GM23338 (cell line): ENCODE results near the gene CHCHD6. TPM values are rescaled to one million over a fixed set of nuclear protein-coding genes. Genes with fewer than 3 reads are reported as not detected.

Experiments
- ATAC-seq: fragments of 200-7000 bp; cut with Tn5 transposase; 3 replicates; pipeline ENCODE4 v1.9.1; 2020
- DNase-seq: peaks from one replicate; pipeline ENCODE4 v3.0.0-alpha.2; 2015; ENCODE audit warnings: low spot score
- H2AFZ ChIP-seq: fragments of 200-600 bp; sonication (generic); 2 replicates; pipeline ENCODE4 v1.8.0; 2016; ENCODE audit warnings: antibody characterized with exemption, mild to moderate bottlenecking, moderate library complexity
- H3F3A ChIP-seq: fragments of 200-600 bp; sonication (generic); replicated peaks from 2 replicates; pipeline ENCODE4 v1.8.0; 2017; ENCODE audit warnings: antibody characterized with exemption, mixed run types, low read depth
- H3K27ac ChIP-seq: fragments of 200-600 bp; sonication (generic); 2 replicates; pipeline ENCODE4 v1.6.1; 2016; ENCODE audit warnings: low read depth
- H3K27me3 ChIP-seq: fragments of 200-600 bp; sonication (generic); 2 replicates; pipeline ENCODE4 v1.8.0; 2016; ENCODE audit warnings: mild to moderate bottlenecking, mixed run types, moderate library complexity; ENCODE audit not compliant: insufficient read depth
- H3K36me3 ChIP-seq: fragments of 200-600 bp; sonication (generic); 2 replicates; pipeline ENCODE4 v1.8.0; 2016; ENCODE audit warnings: mild to moderate bottlenecking; ENCODE audit not compliant: insufficient read depth
- H3K4me1 ChIP-seq: fragments of 200-600 bp; sonication (generic); 2 replicates; pipeline ENCODE4 v1.8.0; 2016; ENCODE audit warnings: mild to moderate bottlenecking, moderate library complexity; ENCODE audit not compliant: insufficient read depth
- H3K4me2 ChIP-seq: fragments of 200-600 bp; sonication (generic); 2 replicates; pipeline ENCODE4 v1.7.1; 2017; ENCODE audit warnings: mixed run types
- H3K4me3 ChIP-seq: fragments of 200-600 bp; sonication (generic); 2 replicates; pipeline ENCODE4 v1.6.1; 2016; ENCODE audit warnings: mixed run types
- H3K79me2 ChIP-seq: fragments of 200-600 bp; sonication (generic); replicated peaks from 2 replicates; pipeline ENCODE4 v1.8.0; 2017; ENCODE audit warnings: mild to moderate bottlenecking; ENCODE audit not compliant: insufficient read depth
- H3K9me2 ChIP-seq: fragments of 200-600 bp; sonication (generic); 2 replicates; pipeline ENCODE4 v1.8.0; 2017; ENCODE audit not compliant: insufficient read depth
- H4K20me1 ChIP-seq: fragments of 200-600 bp; sonication (generic); replicated peaks from 2 replicates; pipeline ENCODE4 v1.8.0; 2017; ENCODE audit warnings: mild to moderate bottlenecking; ENCODE audit not compliant: insufficient read depth
- H3K27ac Mint-ChIP-seq: 2 replicates; pipeline ENCODE4 v1.8.0; 2020; ENCODE audit warnings: inconsistent platforms, mild to moderate bottlenecking, moderate library complexity, mixed read lengths
- H3K27me3 Mint-ChIP-seq: 3 replicates; pipeline ENCODE4 v1.8.0; 2022; ENCODE audit warnings: low read depth, mild to moderate bottlenecking, moderate library complexity, mixed read lengths, inconsistent platforms; ENCODE audit not compliant: insufficient read depth, poor library complexity
- H3K36me3 Mint-ChIP-seq: 3 replicates; pipeline ENCODE4 v1.8.0; 2021; ENCODE audit warnings: low read depth, mild to moderate bottlenecking, inconsistent platforms, moderate library complexity, mixed read lengths
- H3K4me1 Mint-ChIP-seq: 3 replicates; pipeline ENCODE4 v1.8.0; 2020; ENCODE audit warnings: mild to moderate bottlenecking, inconsistent platforms, mixed read lengths
- H3K4me3 Mint-ChIP-seq: 3 replicates; pipeline ENCODE4 v1.8.0; 2021; ENCODE audit warnings: moderate library complexity, mild to moderate bottlenecking, inconsistent platforms, mixed read lengths
- H3K9me3 Mint-ChIP-seq: 3 replicates; pipeline ENCODE4 v1.8.0; 2020; ENCODE audit warnings: moderate library complexity, mild to moderate bottlenecking, inconsistent platforms, mixed read lengths
- CREB1 ChIP-seq: fragments of 250-450 bp; sonication (Bioruptor Pico); IDR thresholded peaks from 2 replicates; pipeline ENCODE4 v1.5.0; 2020; ENCODE audit warnings: low read depth, mild to moderate bottlenecking, moderate library complexity
- EZH2 ChIP-seq: fragments of 200-600 bp; sonication (generic); IDR thresholded peaks from one replicate; pipeline ENCODE4 v1.8.0; 2017; ENCODE audit warnings: antibody characterized with exemption, mild to moderate bottlenecking, low read depth; ENCODE audit not compliant: unreplicated experiment
- JUNB ChIP-seq: IDR thresholded peaks from one replicate; pipeline ENCODE4 v1.6.1; 2016; ENCODE audit warnings: antibody characterized with exemption; ENCODE audit not compliant: unreplicated experiment
- NANOG ChIP-seq: IDR thresholded peaks from 2 replicates; pipeline ENCODE4 v1.6.1; 2016; ENCODE audit warnings: antibody characterized with exemption, borderline replicate concordance
- POLR2AphosphoS5 ChIP-seq: IDR thresholded peaks from 2 replicates; pipeline ENCODE4 v1.6.1; 2016; ENCODE audit warnings: antibody characterized with exemption, low read depth
- REST ChIP-seq: IDR thresholded peaks from one replicate; pipeline ENCODE4 v1.6.1; 2018; ENCODE audit warnings: antibody characterized with exemption; ENCODE audit not compliant: unreplicated experiment
- ZNF114 ChIP-seq: fragments of 250-450 bp; sonication (Bioruptor Pico); IDR thresholded peaks from 2 replicates; pipeline ENCODE4 v1.5.0; 2020; ENCODE audit warnings: mild to moderate bottlenecking, moderate library complexity
- ZNF331 ChIP-seq: fragments of 250-450 bp; sonication (Bioruptor Pico); IDR thresholded peaks from 2 replicates; pipeline ENCODE4 v1.5.0; 2020; ENCODE audit warnings: low read depth, mild to moderate bottlenecking, moderate library complexity
- polyA plus RNA-seq: library from polyadenylated mRNA; unstranded; fragments of >200 nt; fragmentation: Nextera tagmentation; extraction: Ambion mirVana; gene quantifications from 2 replicates; pipeline ENCODE4 v1.2.1, GENCODE V29; 2016
- total RNA-seq: library from RNA; depleted of rRNA; stranded (reverse); fragments of >200 nt; shearing (Covaris generic); gene quantifications from 2 replicates; pipeline ENCODE4 v1.2.3, GENCODE V29; 2014
- TF ChIP-seq, protein P1 (sequence below), 2 experiments: fragments of 200-600 bp in 1 of 2; sonication (generic) in 1 of 2; conservative IDR thresholded peaks; 2 replicates each; pipeline versions ENCODE4 v1.5.1 to v1.6.1; 2016 to 2017; ENCODE audit warnings: antibody characterized with exemption in 2 of 2, low read depth in 2 of 2, mild to moderate bottlenecking in 2 of 2, moderate library complexity in 1 of 2
- TF ChIP-seq, protein P2 (sequence below): IDR thresholded peaks from 2 replicates; pipeline ENCODE4 v1.6.1; 2016; ENCODE audit warnings: antibody characterized with exemption
- TF ChIP-seq, protein P3 (sequence below): fragments of 250-450 bp; sonication (Bioruptor Pico); IDR thresholded peaks from 2 replicates; pipeline ENCODE4 v1.5.0; 2020; ENCODE audit warnings: mild to moderate bottlenecking, moderate library complexity

The CHCHD6 gene
- total and polyA plus RNA-seq, 2 experiments from 2014 or later, result 28.8 to 43.0 TPM

DNA sequence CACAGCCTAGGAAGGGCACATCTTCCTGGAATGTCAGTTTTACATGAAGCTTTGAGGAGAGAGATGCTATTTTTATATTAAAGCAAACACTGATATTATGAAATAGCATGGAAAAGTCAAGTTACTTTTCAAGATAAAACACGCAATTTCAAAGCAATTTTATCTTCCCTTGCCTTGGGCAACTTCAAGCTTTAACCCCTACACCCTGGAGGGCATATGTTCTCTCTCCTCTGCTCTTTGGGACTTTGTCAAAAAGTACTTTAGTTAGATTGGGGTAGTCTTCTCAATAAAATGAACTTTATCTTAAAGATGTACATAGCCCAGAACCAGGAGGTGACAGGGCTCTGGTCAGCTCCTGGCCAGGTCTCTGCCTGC, 192.0 kb downstream of the CHCHD6 start (continued):
- TF ChIP-seq, protein P1, sequence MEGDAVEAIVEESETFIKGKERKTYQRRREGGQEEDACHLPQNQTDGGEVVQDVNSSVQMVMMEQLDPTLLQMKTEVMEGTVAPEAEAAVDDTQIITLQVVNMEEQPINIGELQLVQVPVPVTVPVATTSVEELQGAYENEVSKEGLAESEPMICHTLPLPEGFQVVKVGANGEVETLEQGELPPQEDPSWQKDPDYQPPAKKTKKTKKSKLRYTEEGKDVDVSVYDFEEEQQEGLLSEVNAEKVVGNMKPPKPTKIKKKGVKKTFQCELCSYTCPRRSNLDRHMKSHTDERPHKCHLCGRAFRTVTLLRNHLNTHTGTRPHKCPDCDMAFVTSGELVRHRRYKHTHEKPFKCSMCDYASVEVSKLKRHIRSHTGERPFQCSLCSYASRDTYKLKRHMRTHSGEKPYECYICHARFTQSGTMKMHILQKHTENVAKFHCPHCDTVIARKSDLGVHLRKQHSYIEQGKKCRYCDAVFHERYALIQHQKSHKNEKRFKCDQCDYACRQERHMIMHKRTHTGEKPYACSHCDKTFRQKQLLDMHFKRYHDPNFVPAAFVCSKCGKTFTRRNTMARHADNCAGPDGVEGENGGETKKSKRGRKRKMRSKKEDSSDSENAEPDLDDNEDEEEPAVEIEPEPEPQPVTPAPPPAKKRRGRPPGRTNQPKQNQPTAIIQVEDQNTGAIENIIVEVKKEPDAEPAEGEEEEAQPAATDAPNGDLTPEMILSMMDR (conservative IDR thresholded peaks at IDR 0.05; ENCODE audit: low read depth in 2 of 2), result no peak
- TF ChIP-seq ZNF114 (no peak), REST (no peak), POLR2AphosphoS5 (no peak), EZH2 (no peak)

DNA sequence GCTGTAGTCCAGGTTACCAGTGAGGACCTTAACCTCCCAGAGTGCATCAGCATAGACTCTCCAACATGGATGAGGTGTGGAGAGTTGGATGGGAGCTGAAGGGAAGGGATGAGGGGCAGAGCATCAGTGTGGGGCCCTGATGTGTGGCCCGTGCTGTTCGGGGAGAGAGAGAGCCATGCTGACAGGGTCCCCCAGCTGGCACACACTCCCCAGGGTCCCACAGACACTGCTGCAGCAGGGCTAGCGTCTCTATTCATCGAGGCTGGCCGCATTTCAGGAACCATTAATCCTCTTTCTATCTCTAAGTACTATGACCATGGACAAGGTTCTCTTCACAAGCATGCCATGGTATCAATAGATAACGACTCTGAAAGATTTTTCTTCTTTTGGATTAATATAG, 192.9 kb downstream of the CHCHD6 start:
- DNase-seq (no peak), ATAC-seq (no peak)
- Histone ChIP-seq H3K27ac (no peak overlapping the region), H3K79me2 (no peaks in the 10 kb centered on the region), H3K36me3 (no peaks in the 10 kb centered on the region), H3F3A (no peaks in the 10 kb centered on the region), H3K4me3 (no peak overlapping the region), H4K20me1 (peaks cover 4% of the 10 kb centered on the region; the same call in 1 of the 2 replicates), H3K27me3 (no peaks in the 10 kb centered on the region), H2AFZ (no peak overlapping the region), H3K4me2 (no peak overlapping the region), H3K9me2 (no peaks in the 10 kb centered on the region; the same call in 1 of the 2 replicates), H3K4me1 (peaks cover 16% of the 10 kb centered on the region)
- Mint-ChIP-seq H3K27ac (no peak overlapping the region), H3K4me1 (peaks cover 28% of the 10 kb centered on the region), H3K4me3 (no peak overlapping the region), H3K9me3 (no peaks in the 10 kb centered on the region), H3K27me3 (no peaks in the 10 kb centered on the region), H3K36me3 (no peaks in the 10 kb centered on the region)
- TF ChIP-seq CREB1 (CRISPR knock-in tag) (no peak), ZNF331 (no peak), NANOG (no peak), JUNB (no peak), ZNF114 (no peak)
- TF ChIP-seq, protein P1 (conservative IDR thresholded peaks at IDR 0.05; ENCODE audit: low read depth in 2 of 2), result no peak
- TF ChIP-seq, protein P2, sequence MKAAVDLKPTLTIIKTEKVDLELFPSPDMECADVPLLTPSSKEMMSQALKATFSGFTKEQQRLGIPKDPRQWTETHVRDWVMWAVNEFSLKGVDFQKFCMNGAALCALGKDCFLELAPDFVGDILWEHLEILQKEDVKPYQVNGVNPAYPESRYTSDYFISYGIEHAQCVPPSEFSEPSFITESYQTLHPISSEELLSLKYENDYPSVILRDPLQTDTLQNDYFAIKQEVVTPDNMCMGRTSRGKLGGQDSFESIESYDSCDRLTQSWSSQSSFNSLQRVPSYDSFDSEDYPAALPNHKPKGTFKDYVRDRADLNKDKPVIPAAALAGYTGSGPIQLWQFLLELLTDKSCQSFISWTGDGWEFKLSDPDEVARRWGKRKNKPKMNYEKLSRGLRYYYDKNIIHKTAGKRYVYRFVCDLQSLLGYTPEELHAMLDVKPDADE, result no peak
- TF ChIP-seq, protein P3, sequence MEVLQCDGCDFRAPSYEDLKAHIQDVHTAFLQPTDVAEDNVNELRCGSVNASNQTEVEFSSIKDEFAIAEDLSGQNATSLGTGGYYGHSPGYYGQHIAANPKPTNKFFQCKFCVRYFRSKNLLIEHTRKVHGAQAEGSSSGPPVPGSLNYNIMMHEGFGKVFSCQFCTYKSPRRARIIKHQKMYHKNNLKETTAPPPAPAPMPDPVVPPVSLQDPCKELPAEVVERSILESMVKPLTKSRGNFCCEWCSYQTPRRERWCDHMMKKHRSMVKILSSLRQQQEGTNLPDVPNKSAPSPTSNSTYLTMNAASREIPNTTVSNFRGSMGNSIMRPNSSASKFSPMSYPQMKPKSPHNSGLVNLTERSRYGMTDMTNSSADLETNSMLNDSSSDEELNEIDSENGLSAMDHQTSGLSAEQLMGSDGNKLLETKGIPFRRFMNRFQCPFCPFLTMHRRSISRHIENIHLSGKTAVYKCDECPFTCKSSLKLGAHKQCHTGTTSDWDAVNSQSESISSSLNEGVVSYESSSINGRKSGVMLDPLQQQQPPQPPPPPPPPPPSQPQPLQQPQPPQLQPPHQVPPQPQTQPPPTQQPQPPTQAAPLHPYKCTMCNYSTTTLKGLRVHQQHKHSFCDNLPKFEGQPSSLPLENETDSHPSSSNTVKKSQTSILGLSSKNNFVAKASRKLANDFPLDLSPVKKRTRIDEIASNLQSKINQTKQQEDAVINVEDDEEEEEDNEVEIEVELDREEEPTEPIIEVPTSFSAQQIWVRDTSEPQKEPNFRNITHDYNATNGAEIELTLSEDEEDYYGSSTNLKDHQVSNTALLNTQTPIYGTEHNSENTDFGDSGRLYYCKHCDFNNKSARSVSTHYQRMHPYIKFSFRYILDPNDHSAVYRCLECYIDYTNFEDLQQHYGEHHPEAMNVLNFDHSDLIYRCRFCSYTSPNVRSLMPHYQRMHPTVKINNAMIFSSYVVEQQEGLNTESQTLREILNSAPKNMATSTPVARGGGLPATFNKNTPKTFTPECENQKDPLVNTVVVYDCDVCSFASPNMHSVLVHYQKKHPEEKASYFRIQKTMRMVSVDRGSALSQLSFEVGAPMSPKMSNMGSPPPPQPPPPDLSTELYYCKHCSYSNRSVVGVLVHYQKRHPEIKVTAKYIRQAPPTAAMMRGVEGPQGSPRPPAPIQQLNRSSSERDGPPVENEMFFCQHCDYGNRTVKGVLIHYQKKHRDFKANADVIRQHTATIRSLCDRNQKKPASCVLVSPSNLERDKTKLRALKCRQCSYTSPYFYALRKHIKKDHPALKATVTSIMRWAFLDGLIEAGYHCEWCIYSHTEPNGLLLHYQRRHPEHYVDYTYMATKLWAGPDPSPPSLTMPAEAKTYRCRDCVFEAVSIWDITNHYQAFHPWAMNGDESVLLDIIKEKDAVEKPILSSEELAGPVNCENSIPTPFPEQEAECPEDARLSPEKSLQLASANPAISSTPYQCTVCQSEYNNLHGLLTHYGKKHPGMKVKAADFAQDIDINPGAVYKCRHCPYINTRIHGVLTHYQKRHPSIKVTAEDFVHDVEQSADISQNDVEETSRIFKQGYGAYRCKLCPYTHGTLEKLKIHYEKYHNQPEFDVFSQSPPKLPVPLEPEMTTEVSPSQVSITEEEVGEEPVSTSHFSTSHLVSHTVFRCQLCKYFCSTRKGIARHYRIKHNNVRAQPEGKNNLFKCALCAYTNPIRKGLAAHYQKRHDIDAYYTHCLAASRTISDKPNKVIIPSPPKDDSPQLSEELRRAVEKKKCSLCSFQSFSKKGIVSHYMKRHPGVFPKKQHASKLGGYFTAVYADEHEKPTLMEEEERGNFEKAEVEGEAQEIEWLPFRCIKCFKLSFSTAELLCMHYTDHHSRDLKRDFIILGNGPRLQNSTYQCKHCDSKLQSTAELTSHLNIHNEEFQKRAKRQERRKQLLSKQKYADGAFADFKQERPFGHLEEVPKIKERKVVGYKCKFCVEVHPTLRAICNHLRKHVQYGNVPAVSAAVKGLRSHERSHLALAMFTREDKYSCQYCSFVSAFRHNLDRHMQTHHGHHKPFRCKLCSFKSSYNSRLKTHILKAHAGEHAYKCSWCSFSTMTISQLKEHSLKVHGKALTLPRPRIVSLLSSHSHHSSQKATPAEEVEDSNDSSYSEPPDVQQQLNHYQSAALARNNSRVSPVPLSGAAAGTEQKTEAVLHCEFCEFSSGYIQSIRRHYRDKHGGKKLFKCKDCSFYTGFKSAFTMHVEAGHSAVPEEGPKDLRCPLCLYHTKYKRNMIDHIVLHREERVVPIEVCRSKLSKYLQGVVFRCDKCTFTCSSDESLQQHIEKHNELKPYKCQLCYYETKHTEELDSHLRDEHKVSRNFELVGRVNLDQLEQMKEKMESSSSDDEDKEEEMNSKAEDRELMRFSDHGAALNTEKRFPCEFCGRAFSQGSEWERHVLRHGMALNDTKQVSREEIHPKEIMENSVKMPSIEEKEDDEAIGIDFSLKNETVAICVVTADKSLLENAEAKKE, result no peak
